HG02588 (cell line): ENCODE results near the gene CHRNA1.

Experiments
- ATAC-seq: cut with Tn5 transposase; IDR thresholded peaks from one replicate; pipeline ENCODE4 v1.9.1; 2021; ENCODE audit warnings: mild to moderate bottlenecking, moderate library complexity; ENCODE audit not compliant: unreplicated experiment

Gene CHRNA1

GRCh38 chr2:174784316-174784715, 20.0 kb upstream of the CHRNA1 start:
- no peak for ATAC-seq

- no peak for ATAC-seq
Observed at GRCh38 chr2:174781996-174782395, 17.7 kb upstream of the CHRNA1 start.

GRCh38 chr2:174781298-174781697, 17.0 kb upstream of the CHRNA1 start:
- ATAC-seq = no peak

GRCh38 chr2:174780856-174781255, 16.6 kb upstream of the CHRNA1 start:
- no peak for ATAC-seq

GRCh38 chr2:174780191-174780840, 16.0 kb upstream of the CHRNA1 start:
- no peak for ATAC-seq

DNA sequence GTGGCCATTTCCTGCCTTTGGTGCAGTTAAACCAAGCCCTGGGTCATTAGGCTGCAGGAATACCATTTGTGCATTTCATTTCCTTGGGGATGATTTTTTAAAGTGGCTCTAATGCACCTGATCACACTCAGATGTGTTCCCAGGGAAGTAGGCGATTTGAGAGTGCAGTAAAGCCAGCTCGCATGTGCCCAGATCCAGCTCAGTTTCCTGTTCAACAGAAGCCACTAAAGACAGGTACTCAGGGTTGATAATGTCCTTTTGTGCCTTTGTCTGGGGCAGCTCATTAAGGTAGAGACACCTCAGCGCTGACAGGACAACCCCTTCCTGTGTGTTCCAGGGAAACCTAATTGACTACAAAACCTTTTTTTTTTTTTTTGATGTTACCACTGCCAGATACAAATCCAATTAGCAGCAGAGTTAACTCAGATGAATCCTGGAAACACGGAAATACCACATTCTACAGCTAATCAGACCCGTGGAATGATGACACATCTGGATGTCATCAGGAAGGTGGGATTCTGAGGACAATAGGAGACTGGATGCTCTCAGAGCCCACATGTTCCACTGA, 15.2 kb upstream of the CHRNA1 start:
- no peak for ATAC-seq

DNA sequence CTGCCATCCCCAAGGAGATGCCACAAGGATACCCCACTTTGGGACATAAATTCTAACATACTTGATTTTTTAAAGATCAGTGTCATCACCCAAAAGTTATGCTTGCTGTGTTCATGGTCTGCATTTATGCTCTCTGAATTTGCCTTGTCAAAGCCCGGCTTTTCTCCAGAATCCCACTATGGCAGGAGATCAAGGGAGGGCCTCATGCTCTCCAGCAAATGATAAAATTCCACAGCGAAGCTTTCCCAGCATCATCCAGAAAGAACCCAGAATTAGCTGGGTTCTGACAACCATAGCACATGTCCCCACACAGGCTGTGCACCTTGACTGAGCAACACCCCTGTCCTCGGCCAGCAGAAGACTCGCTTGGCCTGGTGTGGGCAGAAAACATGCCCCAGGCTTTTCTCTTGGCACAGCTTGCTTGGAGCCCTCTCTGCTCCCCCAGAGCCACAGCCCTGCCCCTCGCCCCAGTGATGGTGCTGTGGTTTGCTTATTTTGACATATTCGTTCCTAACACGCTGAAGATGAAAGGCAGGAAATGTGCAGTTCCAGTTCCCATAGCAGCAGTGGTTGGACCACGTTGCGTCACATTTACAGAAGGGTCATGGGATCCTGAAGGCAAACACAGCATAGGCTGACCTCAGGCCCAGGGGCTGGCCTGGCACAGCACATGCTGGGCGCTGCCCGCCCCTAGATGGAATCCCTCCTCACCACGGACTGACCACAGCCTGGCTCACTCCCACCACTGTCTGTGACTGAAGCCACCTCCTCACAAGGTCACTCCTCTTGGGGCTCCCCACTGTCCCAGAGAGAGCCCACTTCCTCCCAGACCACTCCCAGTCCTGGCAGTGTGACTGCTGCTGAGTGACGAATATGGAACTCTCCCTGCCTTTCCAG, 14.1 kb upstream of the CHRNA1 start:
- ATAC-seq = no peak

DNA sequence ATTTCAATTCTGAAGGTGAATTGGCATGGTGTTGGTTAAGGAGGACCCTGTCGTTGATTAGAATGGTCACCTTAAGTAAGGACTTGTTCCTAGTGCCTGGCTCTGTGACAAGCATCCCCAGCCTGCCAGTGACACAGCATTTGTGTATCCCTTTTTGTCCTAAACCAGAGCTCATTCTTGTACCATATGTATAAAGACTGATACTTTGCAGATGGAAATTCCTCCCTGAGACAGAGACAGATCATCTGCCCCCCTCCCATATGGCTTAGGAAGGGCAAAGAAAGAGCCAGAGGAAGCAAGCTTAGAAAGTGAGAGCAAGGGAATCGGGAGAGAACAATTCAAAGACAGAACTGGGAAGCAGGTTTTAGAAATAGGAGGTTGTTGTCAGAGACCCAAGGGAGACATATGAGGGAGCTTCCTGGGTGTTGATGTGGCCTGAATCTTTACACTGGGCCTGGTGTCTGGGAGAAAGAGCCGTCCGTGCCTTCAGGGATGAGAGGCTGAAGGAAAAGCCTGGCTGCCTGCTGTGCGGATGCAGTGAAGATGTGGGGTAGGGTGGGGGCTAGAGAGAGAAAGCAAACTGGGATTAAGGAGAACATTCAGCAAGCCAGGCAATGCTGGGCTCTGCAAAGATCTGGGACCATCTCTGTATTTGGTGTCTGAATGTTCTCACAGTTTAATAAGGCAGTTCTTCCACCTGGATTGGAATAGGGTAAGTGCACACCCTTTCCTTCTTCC, 13.2 kb upstream of the CHRNA1 start:
- no peak for ATAC-seq

- ATAC-seq = no peak
Observed at GRCh38 chr2:174776675-174777074, 12.4 kb upstream of the CHRNA1 start.

GRCh38 chr2:174776223-174776622, 12.0 kb upstream of the CHRNA1 start:
- ATAC-seq = no peak

DNA sequence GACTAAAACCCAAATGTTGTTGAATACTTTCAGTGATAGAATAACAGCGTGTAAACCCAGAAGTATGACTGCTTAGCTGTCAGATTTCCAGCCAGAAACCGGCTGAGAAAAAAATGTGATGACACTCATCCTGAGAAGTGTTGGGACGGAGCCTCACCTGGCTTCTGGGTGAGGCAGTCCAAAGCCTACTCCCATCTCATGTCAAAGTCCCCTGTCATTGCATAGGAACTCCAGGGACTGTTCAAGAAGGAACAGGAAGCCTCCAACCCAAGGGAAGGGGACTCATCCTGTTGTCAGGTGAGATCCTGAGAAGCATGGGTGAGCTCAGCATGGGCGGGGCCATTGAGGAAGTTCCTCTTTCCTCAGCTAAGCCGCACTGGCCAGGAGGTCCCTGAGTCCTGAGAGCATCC, 11.3 kb upstream of the CHRNA1 start:
- ATAC-seq = no peak

- no peak for ATAC-seq
Observed at GRCh38 chr2:174774886-174775285, 10.6 kb upstream of the CHRNA1 start.

DNA sequence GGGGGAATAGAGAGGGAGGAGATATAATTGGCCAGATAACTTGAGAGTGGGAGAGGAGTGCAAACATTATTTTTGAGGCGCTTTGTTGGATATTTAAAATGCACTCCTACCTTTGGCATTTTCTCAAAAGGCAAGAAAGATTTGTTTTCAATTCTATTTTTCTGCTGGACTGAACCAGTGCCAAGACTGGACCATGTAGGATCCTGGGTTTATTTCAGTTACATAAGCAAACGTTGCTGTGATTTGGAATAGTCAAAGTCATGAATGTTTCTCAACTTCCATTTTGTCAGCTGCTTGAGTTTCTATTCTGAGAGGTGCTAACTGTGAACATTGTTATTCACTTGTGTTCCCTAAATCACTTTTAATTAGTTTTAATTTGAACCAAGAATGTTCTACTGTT, 8.9 kb upstream of the CHRNA1 start:
- ATAC-seq = no peak

DNA sequence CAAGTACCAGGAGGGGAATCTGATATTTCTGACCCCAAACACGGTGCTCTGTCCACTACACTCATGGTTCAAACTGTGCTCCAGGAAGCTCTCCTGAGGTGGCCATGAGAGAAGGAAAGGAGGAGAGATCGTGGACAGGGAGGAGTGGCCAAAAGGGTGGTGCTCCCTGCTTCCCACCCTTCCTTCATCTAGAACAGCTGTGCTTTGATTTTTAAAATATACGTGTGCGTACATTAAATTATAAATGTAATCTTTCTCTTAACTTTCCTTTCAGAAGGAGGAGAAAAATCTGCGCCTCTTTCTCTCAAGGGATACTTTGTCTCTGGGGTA, 8.2 kb upstream of the CHRNA1 start:
- ATAC-seq = no peak

DNA sequence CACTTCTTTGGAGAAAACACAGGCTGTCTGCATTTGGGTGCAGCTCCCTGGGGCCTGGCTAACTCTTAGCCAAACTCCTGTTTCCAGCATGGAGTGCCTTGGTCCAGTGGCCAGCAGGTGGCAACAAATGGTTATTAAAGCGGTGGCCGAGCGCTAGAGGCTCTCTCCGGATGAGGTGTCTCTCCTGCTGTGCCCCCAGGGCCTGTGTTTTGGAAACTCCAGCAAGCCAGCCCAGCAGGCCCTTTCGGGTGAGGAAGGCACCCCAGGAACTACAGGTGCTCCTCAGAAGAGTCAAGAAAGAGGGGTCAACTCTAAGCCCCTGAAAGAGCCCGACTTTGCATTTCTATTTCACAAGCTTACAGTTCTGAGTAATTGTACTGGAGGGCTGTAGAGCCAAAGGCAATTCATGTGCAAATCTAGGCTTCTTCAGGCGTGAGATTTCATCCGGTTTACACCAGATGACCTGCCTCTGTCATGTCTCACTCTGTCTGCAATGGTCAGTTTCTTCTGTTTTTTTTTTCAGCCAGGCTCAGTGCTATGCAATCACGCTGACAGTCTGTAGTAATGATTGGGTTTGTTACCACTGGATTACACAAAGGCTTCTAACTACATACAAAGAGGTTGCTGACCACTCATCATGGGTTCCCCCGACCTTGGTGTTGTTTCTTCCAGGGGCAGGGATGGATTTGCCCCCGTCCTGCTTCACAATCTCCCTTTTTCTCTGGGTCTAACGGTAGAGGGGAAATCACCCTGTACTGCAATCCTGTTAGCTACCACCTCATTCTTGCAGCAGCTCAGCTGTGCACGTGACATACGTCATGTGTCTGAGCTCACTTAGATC, 7.6 kb upstream of the CHRNA1 start:
- ATAC-seq = peak; percentile 74

- no peak for ATAC-seq
Observed at GRCh38 chr2:174771136-174771535, 6.9 kb upstream of the CHRNA1 start.

- no peak for ATAC-seq
Observed at GRCh38 chr2:174768557-174768956, 4.3 kb upstream of the CHRNA1 start.

GRCh38 chr2:174766271-174766670, 2.0 kb upstream of the CHRNA1 start:
- ATAC-seq = no peak

DNA sequence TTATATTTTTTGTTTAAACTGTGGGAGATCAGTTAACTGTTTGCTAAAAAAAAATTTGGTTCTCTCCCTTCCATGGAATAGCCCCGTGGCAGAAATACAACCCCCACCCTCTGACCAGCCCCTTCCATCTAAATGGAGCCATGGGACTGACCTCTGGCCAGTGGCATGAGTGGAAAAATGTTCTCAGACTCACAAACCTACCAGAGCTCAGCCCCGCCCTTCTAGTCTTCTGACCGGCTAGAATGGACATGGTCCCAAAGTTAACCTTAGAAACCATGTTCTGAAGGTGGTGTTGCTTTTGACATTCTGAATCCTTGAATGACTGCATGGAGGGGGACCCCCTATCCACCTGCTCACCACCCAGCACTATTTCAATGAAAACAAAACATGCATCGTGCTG, 1.3 kb upstream of the CHRNA1 start:
- no peak for ATAC-seq

DNA sequence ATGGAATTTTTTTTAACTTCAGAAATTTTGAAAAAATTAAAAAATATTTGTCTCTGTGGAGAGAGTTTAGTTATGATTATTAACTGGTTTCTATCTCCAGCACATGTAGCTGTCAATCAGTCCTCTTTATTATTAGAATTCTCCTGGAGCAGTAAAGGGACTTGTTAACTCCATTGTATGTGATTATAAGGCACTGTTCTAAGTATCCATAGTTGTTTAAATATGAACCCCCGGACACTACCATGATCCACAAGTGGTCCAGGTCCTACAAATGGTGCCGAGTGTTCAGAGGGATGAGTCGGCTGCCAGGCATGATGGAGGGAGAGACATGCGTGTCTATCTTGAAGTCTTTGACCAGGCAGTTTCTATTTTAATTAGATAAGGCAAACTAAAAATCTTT, 492 bp downstream of the CHRNA1 start:
- no peak for ATAC-seq

GRCh38 chr2:174762464-174762863, 1.8 kb downstream of the CHRNA1 start:
- no peak for ATAC-seq
